GM23338 (cell line): ENCODE measurements around the gene B3GNT3. TPM values are rescaled to one million over a fixed set of nuclear protein-coding genes. Genes with fewer than 3 reads are reported as not detected.

ENCODE experiments used
- ATAC-seq: fragments of 200-7000 bp; cut with Tn5 transposase; 3 replicates; pipeline ENCODE4 v1.9.1; 2020
- DNase-seq: peaks from one replicate; pipeline ENCODE4 v3.0.0-alpha.2; 2015; ENCODE audit warnings: low spot score
- H2AFZ ChIP-seq: fragments of 200-600 bp; sonication (generic); 2 replicates; pipeline ENCODE4 v1.8.0; 2016; ENCODE audit warnings: antibody characterized with exemption, mild to moderate bottlenecking, moderate library complexity
- H3F3A ChIP-seq: fragments of 200-600 bp; sonication (generic); replicated peaks from 2 replicates; pipeline ENCODE4 v1.8.0; 2017; ENCODE audit warnings: antibody characterized with exemption, mixed run types, low read depth
- H3K27ac ChIP-seq: fragments of 200-600 bp; sonication (generic); 2 replicates; pipeline ENCODE4 v1.6.1; 2016; ENCODE audit warnings: low read depth
- H3K27me3 ChIP-seq: fragments of 200-600 bp; sonication (generic); 2 replicates; pipeline ENCODE4 v1.8.0; 2016; ENCODE audit warnings: mild to moderate bottlenecking, mixed run types, moderate library complexity; ENCODE audit not compliant: insufficient read depth
- H3K36me3 ChIP-seq: fragments of 200-600 bp; sonication (generic); 2 replicates; pipeline ENCODE4 v1.8.0; 2016; ENCODE audit warnings: mild to moderate bottlenecking; ENCODE audit not compliant: insufficient read depth
- H3K4me1 ChIP-seq: fragments of 200-600 bp; sonication (generic); 2 replicates; pipeline ENCODE4 v1.8.0; 2016; ENCODE audit warnings: mild to moderate bottlenecking, moderate library complexity; ENCODE audit not compliant: insufficient read depth
- H3K4me2 ChIP-seq: fragments of 200-600 bp; sonication (generic); 2 replicates; pipeline ENCODE4 v1.7.1; 2017; ENCODE audit warnings: mixed run types
- H3K4me3 ChIP-seq: fragments of 200-600 bp; sonication (generic); 2 replicates; pipeline ENCODE4 v1.6.1; 2016; ENCODE audit warnings: mixed run types
- H3K79me2 ChIP-seq: fragments of 200-600 bp; sonication (generic); replicated peaks from 2 replicates; pipeline ENCODE4 v1.8.0; 2017; ENCODE audit warnings: mild to moderate bottlenecking; ENCODE audit not compliant: insufficient read depth
- H3K9me2 ChIP-seq: fragments of 200-600 bp; sonication (generic); 2 replicates; pipeline ENCODE4 v1.8.0; 2017; ENCODE audit not compliant: insufficient read depth
- H4K20me1 ChIP-seq: fragments of 200-600 bp; sonication (generic); replicated peaks from 2 replicates; pipeline ENCODE4 v1.8.0; 2017; ENCODE audit warnings: mild to moderate bottlenecking; ENCODE audit not compliant: insufficient read depth
- H3K27ac Mint-ChIP-seq: 2 replicates; pipeline ENCODE4 v1.8.0; 2020; ENCODE audit warnings: inconsistent platforms, mild to moderate bottlenecking, moderate library complexity, mixed read lengths
- H3K27me3 Mint-ChIP-seq: 3 replicates; pipeline ENCODE4 v1.8.0; 2022; ENCODE audit warnings: low read depth, mild to moderate bottlenecking, moderate library complexity, mixed read lengths, inconsistent platforms; ENCODE audit not compliant: insufficient read depth, poor library complexity
- H3K36me3 Mint-ChIP-seq: 3 replicates; pipeline ENCODE4 v1.8.0; 2021; ENCODE audit warnings: low read depth, mild to moderate bottlenecking, inconsistent platforms, moderate library complexity, mixed read lengths
- H3K4me1 Mint-ChIP-seq: 3 replicates; pipeline ENCODE4 v1.8.0; 2020; ENCODE audit warnings: mild to moderate bottlenecking, inconsistent platforms, mixed read lengths
- H3K4me3 Mint-ChIP-seq: 3 replicates; pipeline ENCODE4 v1.8.0; 2021; ENCODE audit warnings: moderate library complexity, mild to moderate bottlenecking, inconsistent platforms, mixed read lengths
- H3K9me3 Mint-ChIP-seq: 3 replicates; pipeline ENCODE4 v1.8.0; 2020; ENCODE audit warnings: moderate library complexity, mild to moderate bottlenecking, inconsistent platforms, mixed read lengths
- CREB1 ChIP-seq: fragments of 250-450 bp; sonication (Bioruptor Pico); IDR thresholded peaks from 2 replicates; pipeline ENCODE4 v1.5.0; 2020; ENCODE audit warnings: low read depth, mild to moderate bottlenecking, moderate library complexity
- EZH2phosphoT487 ChIP-seq: fragments of 200-600 bp; sonication (generic); IDR thresholded peaks from one replicate; pipeline ENCODE4 v1.8.1; 2018; ENCODE audit warnings: antibody characterized with exemption; ENCODE audit not compliant: unreplicated experiment
- JUNB ChIP-seq: IDR thresholded peaks from one replicate; pipeline ENCODE4 v1.6.1; 2016; ENCODE audit warnings: antibody characterized with exemption; ENCODE audit not compliant: unreplicated experiment
- NANOG ChIP-seq: IDR thresholded peaks from 2 replicates; pipeline ENCODE4 v1.6.1; 2016; ENCODE audit warnings: antibody characterized with exemption, borderline replicate concordance
- STAT1 ChIP-seq: IDR thresholded peaks from one replicate; pipeline ENCODE4 v1.6.1; 2016; ENCODE audit warnings: antibody characterized with exemption; ENCODE audit not compliant: unreplicated experiment
- ZNF114 ChIP-seq: fragments of 250-450 bp; sonication (Bioruptor Pico); IDR thresholded peaks from 2 replicates; pipeline ENCODE4 v1.5.0; 2020; ENCODE audit warnings: mild to moderate bottlenecking, moderate library complexity
- ZNF331 ChIP-seq: fragments of 250-450 bp; sonication (Bioruptor Pico); IDR thresholded peaks from 2 replicates; pipeline ENCODE4 v1.5.0; 2020; ENCODE audit warnings: low read depth, mild to moderate bottlenecking, moderate library complexity
- polyA plus RNA-seq: library from polyadenylated mRNA; unstranded; fragments of >200 nt; fragmentation: Nextera tagmentation; extraction: Ambion mirVana; gene quantifications from 2 replicates; pipeline ENCODE4 v1.2.1, GENCODE V29; 2016
- total RNA-seq: library from RNA; depleted of rRNA; stranded (reverse); fragments of >200 nt; shearing (Covaris generic); gene quantifications from 2 replicates; pipeline ENCODE4 v1.2.3, GENCODE V29; 2014
- TF ChIP-seq, protein P1 (sequence below): IDR thresholded peaks from 2 replicates; pipeline ENCODE4 v1.6.1; 2016; ENCODE audit warnings: antibody characterized with exemption
- TF ChIP-seq, protein P2 (sequence below): fragments of 250-450 bp; sonication (Bioruptor Pico); IDR thresholded peaks from 2 replicates; pipeline ENCODE4 v1.5.0; 2020; ENCODE audit warnings: mild to moderate bottlenecking, moderate library complexity
- TF ChIP-seq, protein P3 (sequence below), 2 experiments: fragments of 200-600 bp in 1 of 2; sonication (generic) in 1 of 2; conservative IDR thresholded peaks; 2 replicates each; pipeline versions ENCODE4 v1.5.1 to v1.6.1; 2016 to 2017; ENCODE audit warnings: antibody characterized with exemption in 2 of 2, low read depth in 2 of 2, mild to moderate bottlenecking in 2 of 2, moderate library complexity in 1 of 2

B3GNT3 gene
- total and polyA plus RNA-seq, 2 experiments from 2014 or later = 0.99 to 1.9 TPM

DNA sequence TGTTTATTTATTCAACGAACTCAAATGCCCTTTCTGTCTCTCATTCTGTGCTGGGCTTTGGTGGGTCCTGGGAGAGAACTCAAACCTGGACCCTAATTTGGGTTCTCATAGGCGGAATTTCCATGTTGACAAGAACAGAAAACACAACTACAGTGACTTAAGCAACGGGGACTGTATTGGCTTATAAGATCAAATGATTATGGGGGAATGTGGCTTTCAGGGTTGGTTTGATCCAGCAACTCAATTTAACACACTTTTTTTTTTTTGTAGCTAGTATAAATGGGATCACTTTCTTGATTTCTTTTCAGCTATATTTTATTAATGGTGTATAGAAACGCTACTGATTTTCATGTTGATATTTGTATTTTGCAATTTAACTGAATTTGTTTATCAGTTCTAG is 33.8 kb upstream of the B3GNT3 start:
- H3K79me2 ChIP-seq = no peaks in the 10 kb centered on the region

More for the DNA sequence above, 33.8 kb upstream of the B3GNT3 start:
- no peak overlapping the region for H3K4me2 ChIP-seq
- Mint-ChIP-seq H3K4me3 (no peak overlapping the region), H3K36me3 (peaks cover 3% of the 10 kb centered on the region; the same call in 1 of the 3 replicates), H3K27me3 (peaks cover 8% of the 10 kb centered on the region), H3K4me1 (peaks cover 5% of the 10 kb centered on the region; the same call in 2 of the 3 replicates), H3K9me3 (no peaks in the 10 kb centered on the region; the same call in 2 of the 3 replicates), H3K27ac (no peak overlapping the region)
- 0 out of 2 replicates have a peak, but pooled peaks cover 4% of the 10 kb centered on the region for H3F3A ChIP-seq
- H2AFZ ChIP-seq = no peak overlapping the region
- H3K9me2 ChIP-seq = no peaks in the 10 kb centered on the region
- no peak overlapping the region for H3K27ac ChIP-seq
- H3K36me3 ChIP-seq = no peaks in the 10 kb centered on the region
- TF ChIP-seq STAT1 = no peak
- TF ChIP-seq, protein P1, sequence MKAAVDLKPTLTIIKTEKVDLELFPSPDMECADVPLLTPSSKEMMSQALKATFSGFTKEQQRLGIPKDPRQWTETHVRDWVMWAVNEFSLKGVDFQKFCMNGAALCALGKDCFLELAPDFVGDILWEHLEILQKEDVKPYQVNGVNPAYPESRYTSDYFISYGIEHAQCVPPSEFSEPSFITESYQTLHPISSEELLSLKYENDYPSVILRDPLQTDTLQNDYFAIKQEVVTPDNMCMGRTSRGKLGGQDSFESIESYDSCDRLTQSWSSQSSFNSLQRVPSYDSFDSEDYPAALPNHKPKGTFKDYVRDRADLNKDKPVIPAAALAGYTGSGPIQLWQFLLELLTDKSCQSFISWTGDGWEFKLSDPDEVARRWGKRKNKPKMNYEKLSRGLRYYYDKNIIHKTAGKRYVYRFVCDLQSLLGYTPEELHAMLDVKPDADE = no peak
- TF ChIP-seq, protein P2, sequence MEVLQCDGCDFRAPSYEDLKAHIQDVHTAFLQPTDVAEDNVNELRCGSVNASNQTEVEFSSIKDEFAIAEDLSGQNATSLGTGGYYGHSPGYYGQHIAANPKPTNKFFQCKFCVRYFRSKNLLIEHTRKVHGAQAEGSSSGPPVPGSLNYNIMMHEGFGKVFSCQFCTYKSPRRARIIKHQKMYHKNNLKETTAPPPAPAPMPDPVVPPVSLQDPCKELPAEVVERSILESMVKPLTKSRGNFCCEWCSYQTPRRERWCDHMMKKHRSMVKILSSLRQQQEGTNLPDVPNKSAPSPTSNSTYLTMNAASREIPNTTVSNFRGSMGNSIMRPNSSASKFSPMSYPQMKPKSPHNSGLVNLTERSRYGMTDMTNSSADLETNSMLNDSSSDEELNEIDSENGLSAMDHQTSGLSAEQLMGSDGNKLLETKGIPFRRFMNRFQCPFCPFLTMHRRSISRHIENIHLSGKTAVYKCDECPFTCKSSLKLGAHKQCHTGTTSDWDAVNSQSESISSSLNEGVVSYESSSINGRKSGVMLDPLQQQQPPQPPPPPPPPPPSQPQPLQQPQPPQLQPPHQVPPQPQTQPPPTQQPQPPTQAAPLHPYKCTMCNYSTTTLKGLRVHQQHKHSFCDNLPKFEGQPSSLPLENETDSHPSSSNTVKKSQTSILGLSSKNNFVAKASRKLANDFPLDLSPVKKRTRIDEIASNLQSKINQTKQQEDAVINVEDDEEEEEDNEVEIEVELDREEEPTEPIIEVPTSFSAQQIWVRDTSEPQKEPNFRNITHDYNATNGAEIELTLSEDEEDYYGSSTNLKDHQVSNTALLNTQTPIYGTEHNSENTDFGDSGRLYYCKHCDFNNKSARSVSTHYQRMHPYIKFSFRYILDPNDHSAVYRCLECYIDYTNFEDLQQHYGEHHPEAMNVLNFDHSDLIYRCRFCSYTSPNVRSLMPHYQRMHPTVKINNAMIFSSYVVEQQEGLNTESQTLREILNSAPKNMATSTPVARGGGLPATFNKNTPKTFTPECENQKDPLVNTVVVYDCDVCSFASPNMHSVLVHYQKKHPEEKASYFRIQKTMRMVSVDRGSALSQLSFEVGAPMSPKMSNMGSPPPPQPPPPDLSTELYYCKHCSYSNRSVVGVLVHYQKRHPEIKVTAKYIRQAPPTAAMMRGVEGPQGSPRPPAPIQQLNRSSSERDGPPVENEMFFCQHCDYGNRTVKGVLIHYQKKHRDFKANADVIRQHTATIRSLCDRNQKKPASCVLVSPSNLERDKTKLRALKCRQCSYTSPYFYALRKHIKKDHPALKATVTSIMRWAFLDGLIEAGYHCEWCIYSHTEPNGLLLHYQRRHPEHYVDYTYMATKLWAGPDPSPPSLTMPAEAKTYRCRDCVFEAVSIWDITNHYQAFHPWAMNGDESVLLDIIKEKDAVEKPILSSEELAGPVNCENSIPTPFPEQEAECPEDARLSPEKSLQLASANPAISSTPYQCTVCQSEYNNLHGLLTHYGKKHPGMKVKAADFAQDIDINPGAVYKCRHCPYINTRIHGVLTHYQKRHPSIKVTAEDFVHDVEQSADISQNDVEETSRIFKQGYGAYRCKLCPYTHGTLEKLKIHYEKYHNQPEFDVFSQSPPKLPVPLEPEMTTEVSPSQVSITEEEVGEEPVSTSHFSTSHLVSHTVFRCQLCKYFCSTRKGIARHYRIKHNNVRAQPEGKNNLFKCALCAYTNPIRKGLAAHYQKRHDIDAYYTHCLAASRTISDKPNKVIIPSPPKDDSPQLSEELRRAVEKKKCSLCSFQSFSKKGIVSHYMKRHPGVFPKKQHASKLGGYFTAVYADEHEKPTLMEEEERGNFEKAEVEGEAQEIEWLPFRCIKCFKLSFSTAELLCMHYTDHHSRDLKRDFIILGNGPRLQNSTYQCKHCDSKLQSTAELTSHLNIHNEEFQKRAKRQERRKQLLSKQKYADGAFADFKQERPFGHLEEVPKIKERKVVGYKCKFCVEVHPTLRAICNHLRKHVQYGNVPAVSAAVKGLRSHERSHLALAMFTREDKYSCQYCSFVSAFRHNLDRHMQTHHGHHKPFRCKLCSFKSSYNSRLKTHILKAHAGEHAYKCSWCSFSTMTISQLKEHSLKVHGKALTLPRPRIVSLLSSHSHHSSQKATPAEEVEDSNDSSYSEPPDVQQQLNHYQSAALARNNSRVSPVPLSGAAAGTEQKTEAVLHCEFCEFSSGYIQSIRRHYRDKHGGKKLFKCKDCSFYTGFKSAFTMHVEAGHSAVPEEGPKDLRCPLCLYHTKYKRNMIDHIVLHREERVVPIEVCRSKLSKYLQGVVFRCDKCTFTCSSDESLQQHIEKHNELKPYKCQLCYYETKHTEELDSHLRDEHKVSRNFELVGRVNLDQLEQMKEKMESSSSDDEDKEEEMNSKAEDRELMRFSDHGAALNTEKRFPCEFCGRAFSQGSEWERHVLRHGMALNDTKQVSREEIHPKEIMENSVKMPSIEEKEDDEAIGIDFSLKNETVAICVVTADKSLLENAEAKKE (CRISPR knock-in tag) = no peak
- no peak for TF ChIP-seq NANOG
- no peak for TF ChIP-seq ZNF114 (CRISPR knock-in tag)
- no peak for TF ChIP-seq CREB1 (CRISPR knock-in tag)
- no peak for TF ChIP-seq EZH2phosphoT487
- no peak for TF ChIP-seq JUNB
- no peak for TF ChIP-seq ZNF331 (CRISPR knock-in tag)
- TF ChIP-seq, protein P3, sequence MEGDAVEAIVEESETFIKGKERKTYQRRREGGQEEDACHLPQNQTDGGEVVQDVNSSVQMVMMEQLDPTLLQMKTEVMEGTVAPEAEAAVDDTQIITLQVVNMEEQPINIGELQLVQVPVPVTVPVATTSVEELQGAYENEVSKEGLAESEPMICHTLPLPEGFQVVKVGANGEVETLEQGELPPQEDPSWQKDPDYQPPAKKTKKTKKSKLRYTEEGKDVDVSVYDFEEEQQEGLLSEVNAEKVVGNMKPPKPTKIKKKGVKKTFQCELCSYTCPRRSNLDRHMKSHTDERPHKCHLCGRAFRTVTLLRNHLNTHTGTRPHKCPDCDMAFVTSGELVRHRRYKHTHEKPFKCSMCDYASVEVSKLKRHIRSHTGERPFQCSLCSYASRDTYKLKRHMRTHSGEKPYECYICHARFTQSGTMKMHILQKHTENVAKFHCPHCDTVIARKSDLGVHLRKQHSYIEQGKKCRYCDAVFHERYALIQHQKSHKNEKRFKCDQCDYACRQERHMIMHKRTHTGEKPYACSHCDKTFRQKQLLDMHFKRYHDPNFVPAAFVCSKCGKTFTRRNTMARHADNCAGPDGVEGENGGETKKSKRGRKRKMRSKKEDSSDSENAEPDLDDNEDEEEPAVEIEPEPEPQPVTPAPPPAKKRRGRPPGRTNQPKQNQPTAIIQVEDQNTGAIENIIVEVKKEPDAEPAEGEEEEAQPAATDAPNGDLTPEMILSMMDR (conservative IDR thresholded peaks at IDR 0.05; ENCODE audit: low read depth in 2 of 2) = no peak
- no peak overlapping the region for H3K4me3 ChIP-seq
- H3K4me1 ChIP-seq = no peaks in the 10 kb centered on the region
- ATAC-seq = no peak
- H4K20me1 ChIP-seq = no peaks in the 10 kb centered on the region
- no peak for DNase-seq
- H3K27me3 ChIP-seq = no peaks in the 10 kb centered on the region
